ENCODE data around the gene GOLM1.
A peak's percentile ranks its signal among the peaks of the same experiment; 100 is the strongest.

Gene GOLM1

DNA sequence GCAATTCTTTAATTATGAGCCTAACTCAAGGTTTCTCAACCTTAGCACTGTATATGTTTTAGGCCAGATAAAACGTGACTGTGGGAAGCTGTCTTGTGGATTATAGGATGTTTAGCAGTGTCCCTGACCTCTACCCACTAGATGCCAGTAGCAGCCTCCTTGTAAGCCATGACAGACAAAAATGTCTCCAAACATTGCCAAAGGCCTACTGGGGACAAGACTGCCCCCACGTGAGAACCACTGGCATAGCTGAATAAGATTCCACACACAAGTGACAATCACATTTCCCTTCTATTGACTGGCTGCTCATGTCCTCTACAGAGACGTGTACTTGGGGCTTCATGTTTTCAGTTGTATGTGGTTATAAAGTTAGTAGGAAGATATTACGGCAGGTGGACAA, 55.4 kb downstream of the GOLM1 start:
- no peak for DNase-seq

DNA sequence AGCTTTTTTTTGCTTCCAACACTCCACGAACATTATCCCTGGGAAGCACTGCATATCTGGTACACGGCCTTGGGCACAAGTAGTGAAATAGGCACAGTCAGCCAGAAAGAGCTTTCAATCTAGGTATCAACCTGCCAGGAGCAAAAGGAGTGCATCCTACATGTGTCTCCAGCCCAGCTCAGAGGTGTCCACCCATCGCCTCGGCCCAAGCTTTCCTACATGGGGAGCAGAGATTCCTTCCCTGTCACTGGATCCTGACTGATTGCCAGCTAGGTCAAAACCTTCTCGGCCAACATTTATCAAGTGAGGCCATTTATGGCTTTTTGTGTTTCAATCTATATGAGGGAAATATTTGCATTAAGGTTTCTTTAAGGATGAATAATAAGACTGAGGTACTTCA, 55.8 kb downstream of the GOLM1 start:
- no peak for DNase-seq

DNA sequence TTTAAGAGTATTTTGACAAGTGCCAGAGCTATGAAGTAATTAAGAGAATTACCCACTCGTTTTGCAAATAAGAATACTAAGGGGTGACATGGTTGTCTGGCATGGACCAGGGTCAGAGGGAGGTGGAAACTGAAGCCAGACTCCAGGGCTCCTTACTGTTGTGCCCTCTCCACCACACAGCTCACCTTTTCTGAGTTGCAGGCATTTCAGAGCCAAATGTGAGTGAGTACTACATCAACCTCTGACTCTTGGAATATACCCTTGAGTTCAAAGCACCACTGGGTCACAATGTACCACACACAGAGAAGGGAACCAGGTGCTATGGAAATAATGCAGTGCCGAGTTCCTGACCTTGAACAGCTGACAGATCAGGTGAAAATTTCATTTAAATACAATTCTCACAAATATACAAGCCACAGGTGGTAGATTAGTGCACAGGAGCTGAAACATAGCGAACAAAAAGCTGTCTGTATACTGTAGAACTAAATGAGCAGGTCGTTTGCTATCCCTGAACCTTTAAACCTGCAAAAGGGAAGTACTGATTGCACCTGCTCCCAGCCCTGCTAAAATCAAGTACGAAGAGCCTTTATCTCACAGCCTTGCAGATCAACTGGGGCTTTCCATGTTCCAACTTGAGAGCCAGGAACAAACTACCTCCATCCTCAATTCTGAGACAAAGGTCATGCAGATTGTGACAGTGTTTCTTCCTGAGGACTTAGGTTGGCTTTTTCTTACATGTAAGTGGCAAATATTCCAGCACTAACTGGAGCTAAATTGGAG, 57.0 kb downstream of the GOLM1 start:
- DNase-seq: no peak

DNA sequence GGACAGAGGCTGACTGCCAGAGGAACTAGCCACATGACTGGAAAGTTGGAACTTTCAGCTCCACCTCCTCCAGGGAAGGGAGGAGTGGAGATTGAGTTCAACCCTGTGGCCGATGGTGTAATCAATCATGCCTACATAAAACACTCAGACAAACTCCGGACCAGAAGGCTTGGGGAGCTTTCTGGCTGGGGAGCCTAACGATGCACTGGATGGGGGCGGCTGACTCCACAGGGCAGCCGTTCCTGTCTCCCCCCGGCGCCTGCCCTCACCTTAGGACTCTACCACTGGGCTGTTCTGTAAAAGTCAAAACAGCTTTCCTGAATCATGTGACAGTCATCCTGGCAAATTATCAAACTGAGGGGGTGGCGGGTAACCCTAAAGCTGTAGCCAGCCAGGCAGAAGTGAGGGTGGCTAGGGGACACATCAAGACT, 58.0 kb downstream of the GOLM1 start:
- no peak for DNase-seq

DNA sequence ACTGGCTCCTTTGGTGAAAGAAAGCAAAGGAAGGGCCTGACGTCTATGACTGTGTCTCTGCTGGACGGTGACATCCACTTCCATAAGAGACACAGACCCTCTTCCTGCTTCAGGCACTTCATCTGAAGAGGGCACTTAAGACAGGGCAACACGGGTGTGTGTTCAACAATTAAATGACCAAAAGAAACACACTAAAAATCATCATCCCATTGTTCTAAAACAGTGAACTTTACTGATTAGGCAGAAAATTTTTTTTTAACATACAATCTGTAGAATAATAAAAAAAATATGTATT, 58.5 kb downstream of the GOLM1 start:
- DNase-seq: no peak

- no peak for DNase-seq
Observed at GRCh38 chr9:86039991-86040860, 59.1 kb downstream of the GOLM1 start.

DNA sequence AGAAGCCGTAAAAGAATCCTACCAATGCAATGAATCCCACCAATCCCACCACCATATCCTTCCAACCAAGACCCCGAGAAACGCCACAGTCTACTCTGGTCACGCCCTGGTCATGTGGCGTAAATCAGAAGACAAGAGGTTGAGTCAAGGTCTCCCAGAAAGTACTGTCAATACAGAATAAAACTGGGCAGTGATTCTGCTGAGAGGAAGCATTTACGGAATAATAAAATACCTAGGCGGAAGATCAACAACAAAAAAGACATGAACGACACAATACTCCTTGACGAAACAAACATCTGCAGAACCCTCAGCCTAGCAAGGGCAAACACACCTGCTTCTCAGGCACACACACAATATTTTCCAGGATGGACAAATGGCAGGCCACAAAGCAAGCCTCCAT, 62.8 kb downstream of the GOLM1 start:
- DNase-seq: peak; percentile 85

- no peak for DNase-seq
Observed at GRCh38 chr9:86035827-86036440, 63.4 kb downstream of the GOLM1 start.

DNA sequence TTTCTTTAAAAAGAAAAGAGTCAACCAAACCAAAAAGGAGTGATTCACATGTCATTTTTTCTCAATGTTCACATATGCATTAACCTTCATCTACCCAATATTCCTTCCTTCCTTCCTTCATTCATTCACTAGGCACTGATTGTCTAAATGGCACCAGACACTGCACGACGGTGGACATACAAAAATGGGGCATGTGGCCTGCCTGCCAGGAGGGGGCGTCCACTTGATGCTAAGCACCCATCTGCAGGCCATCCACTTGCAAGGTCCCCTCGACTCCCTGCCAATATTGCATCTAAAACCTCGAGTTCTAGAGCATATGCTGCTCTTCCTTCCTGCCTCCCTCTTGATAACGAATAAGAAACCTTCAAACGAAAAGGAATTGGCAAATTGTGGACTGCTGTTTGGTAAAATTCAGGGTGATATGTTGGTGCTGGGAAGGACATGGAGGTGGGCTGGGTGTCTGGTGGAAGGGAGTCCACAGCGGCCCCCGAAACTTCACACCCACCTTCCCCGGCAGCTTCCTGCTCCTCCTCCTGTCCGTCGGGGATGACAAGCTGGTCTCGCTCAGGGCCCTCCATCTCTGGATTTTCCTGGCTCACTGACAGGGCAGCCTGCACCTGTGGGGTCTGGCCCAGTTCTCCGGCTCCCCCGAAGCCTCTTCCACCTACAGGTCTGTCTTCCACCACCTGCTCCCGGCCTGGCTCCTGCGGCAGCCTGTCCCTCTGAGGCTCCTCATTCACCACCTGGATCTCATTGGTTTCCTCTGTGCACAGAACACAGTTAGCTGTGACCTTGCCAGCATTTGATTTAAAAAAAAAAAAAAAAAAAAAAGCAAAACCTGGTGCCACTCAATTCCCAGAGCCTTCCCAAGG, 64.3 kb downstream of the GOLM1 start:
- DNase-seq: no peak

DNA sequence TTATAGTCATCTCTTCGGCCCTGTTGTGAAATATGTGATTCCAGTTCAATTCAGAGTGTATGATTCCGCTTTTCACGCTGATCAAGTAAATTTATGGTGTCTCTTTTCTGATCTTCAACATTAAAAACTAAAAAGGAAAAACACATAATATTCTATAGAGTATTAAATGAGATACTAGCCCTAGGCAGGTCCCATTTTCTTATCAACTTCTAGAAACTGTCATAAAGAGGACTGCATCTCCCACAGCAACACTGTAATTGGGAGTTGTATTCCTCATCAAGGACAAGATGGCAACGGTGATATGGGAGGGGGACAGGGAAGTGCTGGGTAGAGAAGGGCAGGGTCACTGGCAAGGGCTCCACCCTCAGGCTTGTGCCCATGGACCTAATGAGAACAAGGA, 71.6 kb downstream of the GOLM1 start:
- no peak for DNase-seq

- no peak for DNase-seq
Observed at GRCh38 chr9:86022687-86023266, 76.6 kb downstream of the GOLM1 start.

DNA sequence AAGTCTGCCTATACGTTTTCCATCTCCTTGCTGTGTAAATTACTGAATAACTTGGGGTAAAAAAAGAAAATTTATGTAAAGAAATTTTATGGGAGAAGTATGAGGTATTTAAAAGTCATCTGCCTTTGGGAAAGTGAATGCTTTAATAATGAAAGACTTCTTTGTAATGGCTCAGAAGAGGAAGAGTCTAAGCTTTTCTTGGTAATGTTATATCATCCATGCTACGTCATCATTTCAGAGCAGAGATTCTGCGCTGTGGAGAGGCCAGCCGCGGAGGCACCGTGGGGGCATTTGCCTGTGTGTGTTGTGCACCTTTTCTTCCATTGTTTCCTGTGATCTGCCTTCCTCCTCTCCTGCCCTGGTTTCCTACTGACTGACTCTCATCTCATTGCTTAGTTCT, 78.2 kb downstream of the GOLM1 start:
- DNase-seq: no peak

DNA sequence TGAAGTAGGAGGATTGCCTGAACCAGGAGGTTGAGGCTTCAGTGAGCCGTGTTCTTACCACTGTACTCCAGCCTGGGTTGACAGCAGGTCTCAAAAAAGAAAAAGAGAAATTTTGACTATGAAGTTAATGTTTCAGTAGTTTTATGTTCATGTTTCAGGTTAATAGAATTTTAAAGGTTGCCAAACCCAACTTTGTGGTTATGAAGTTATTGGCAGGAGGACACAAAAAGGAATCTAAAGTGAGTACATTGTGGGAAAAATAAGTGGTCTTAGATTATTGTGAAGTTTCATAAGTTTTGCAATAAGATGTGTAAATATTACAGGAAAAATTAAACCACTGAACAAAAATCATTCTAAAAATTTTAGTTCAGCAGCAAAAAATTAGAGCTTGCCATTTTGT, 78.6 kb downstream of the GOLM1 start:
- no peak for DNase-seq

DNA sequence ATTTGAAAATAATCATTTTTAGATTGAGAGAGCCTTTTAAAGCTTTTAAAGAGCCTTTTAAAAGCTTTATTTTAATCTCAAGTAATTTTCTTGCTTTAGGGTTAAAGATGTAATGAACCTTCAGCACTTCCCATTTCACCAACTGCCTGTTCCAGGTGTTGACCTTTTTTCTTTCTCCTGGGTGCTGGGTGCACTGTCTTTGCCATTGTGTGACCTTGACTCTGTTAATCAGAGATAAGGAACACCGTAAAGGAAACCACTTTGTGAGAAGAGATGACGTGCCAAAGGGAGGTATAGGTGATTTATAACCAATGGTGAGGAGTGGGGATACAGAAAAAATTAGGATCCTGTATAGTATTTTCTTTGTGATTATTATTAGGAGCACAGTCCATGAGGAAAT, 90.2 kb downstream of the GOLM1 start:
- DNase-seq: no peak

DNA sequence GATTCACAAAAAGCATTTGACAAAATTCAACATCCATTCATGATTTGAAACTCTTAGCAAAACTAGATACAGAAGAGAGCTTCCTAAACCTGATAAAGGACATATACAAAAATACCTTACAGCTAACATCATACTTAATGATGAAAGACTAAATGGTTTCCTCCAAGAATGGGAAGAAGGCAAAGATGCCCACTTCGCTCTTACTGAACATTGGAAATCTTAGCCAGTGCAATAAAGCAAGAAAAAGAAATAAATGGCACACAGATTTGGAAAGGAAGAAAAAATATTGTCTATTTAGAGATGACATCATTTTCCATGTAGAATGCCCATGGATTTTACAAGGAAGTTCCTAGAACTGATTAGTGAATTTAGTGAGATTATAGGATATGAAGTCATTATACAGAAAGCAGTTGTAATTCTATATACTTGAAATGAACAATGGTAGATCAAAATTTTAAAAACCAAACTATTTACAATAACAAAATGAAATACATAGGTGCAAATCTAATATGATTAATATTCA, 94.0 kb downstream of the GOLM1 start:
- no peak for DNase-seq

DNA sequence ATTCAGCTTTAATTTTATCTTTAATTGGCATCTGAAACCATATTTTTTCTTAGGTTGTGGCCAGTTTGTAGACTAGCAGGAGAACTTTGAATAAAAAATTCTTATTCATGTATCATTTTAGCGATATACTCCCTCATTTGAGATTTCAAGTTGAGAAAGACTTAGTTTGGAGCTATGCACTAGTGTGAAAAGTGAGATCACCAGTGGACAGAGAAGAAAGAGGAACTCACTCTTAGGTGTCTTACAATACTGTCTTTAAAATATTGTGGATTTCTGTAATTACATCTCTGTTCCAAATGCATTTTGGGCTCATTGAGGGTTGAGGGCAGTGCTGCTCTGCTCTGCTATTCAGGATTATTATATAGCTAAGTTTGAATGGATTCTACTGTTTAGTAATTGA, 103.8 kb downstream of the GOLM1 start:
- no peak for DNase-seq

GRCh38 chr9:85995097-85995496, 104.3 kb downstream of the GOLM1 start:
- no peak for DNase-seq

DNA sequence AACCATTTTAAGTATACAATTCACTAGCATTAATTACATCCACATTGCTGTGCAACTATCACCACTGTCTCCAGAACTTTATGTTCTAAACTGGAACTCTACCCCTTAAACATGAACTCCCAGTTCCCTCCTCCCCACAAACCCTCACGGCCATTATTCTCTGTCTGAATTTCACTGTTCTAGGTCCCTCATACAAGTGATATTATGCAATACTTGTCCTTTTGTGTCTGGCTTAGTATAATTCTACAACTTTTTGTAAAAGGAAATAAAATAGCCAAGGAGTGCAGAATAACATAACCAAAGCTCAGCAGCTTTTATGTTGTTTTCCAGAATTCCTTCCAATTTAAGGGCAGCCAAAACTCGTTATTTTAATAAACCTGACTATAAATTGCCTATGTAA, 105.2 kb downstream of the GOLM1 start:
- no peak for DNase-seq

- DNase-seq: no peak
Observed at GRCh38 chr9:85987236-85987635, 112.1 kb downstream of the GOLM1 start.

GRCh38 chr9:85984457-85984856, 114.9 kb downstream of the GOLM1 start:
- DNase-seq: no peak

DNA sequence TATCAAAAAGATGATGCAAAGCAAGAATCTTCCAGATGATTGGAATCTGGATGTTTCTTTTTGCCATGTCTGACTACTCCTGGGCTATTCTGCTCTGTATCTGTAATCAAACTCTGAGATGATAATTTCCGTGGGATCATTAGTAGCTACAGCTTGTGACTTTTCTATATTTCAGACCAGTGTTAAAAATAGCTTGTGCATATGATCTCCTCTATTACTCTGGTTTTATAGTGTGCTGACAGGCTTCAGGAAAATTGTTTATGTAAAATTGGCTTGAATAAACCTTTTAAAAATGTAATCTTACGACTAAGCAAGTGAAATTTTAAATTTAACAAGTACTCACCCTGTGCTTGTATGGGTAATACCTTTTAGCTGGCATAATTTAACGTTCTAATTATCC, 118.0 kb downstream of the GOLM1 start:
- DNase-seq: no peak

DNA sequence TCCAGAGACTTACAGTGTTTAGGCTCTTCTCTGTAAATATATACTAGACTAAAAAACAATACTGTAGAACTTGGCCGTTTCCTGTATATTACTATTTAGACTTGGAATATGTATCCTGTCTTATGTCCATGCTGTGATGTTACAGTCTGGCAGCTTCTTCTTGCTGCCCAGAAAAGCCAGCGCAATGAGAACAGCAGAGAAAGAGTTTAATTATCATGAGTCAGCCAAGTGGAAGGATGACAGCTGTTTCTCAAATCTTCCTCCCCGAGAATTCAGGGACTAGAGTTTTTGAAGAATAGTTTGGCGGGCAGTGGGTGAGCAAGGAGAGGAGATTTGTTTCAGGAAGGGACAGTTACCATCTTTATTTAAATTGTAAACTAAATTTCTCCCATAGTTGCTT, 120.9 kb downstream of the GOLM1 start:
- DNase-seq: no peak

Data from DMS153 (cell line).